ENCODE results near the gene PC.

The PC gene

DNA sequence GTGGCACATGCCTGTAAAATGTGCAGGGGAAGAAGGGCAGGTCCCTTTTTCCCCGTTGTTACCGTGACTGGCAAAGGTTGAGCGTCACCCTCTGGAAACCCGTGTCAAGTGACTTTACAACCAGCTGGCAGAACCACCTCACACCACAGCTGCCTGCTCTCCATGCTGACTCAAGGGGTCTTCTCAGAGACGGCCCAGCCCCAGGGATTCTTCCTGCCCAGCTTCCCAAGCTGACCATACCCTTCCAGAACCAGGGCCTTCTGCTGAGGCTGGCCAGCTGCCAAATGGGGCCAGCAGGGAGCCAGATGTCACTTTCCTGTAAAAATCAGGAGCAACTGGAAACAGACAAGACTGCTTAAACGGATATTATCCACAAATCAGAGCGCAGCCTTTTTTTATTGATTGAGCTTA, 6.3 kb downstream of the PC start:
- H3K4me3 ChIP-seq (ENCODE audit: low read length) = no peak overlapping the region
- no peak for DNase-seq (ENCODE audit: low read depth)
- TF ChIP-seq, protein P1, sequence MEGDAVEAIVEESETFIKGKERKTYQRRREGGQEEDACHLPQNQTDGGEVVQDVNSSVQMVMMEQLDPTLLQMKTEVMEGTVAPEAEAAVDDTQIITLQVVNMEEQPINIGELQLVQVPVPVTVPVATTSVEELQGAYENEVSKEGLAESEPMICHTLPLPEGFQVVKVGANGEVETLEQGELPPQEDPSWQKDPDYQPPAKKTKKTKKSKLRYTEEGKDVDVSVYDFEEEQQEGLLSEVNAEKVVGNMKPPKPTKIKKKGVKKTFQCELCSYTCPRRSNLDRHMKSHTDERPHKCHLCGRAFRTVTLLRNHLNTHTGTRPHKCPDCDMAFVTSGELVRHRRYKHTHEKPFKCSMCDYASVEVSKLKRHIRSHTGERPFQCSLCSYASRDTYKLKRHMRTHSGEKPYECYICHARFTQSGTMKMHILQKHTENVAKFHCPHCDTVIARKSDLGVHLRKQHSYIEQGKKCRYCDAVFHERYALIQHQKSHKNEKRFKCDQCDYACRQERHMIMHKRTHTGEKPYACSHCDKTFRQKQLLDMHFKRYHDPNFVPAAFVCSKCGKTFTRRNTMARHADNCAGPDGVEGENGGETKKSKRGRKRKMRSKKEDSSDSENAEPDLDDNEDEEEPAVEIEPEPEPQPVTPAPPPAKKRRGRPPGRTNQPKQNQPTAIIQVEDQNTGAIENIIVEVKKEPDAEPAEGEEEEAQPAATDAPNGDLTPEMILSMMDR (IDR thresholded peaks at IDR 0.05; ENCODE audit: insufficient read depth, low read depth, low read length, missing control alignments) = no peak

DNA sequence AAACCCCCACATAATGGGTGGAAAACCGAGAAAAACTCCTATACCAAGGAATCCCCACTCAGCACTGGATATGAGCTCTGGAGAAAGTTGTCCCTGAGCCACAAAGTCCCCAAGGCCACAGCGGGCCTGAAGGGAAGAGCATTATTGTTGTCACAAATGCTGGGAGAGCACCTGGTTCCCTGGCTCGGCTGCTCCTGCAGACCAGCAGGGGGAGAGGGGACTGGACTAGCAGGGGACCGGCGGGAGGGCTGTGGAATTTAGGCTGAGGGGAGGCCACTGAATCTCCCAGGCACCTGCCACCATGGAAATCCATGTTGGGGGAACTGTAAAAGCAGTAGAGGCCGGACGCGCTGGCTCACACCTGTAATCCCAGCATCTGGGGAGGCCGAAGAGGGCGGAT, 7.0 kb downstream of the PC start:
- no peak for DNase-seq (ENCODE audit: low read depth)
- TF ChIP-seq, protein P1 (IDR thresholded peaks at IDR 0.05; ENCODE audit: insufficient read depth, low read depth, low read length, missing control alignments) = no peak
- no peak overlapping the region for H3K4me3 ChIP-seq (ENCODE audit: low read length)

DNA sequence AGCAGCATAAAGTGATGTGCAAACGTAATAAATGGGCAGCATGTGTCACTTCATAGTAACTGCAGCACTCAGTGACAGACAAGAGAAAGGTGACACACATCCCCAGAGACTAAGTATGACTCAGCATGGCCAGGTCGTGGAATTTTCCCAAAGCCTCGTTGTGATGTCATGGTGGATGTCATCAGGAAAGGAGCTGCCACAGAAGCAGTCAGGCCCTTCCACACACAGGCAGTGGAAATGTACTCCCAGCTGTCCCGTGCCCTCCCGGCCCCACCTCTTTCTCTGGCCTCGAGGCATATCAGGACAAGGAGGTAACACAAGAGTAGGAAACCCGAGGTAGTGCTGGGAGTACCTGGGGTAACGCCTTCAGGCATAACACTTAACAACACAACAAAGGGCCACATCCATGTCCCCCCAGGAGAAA, 8.1 kb downstream of the PC start:
- DNase-seq (ENCODE audit: low read depth) = peak; percentile 81
- TF ChIP-seq, protein P1 (IDR thresholded peaks at IDR 0.05; ENCODE audit: insufficient read depth, low read depth, low read length, missing control alignments) = no peak

DNA sequence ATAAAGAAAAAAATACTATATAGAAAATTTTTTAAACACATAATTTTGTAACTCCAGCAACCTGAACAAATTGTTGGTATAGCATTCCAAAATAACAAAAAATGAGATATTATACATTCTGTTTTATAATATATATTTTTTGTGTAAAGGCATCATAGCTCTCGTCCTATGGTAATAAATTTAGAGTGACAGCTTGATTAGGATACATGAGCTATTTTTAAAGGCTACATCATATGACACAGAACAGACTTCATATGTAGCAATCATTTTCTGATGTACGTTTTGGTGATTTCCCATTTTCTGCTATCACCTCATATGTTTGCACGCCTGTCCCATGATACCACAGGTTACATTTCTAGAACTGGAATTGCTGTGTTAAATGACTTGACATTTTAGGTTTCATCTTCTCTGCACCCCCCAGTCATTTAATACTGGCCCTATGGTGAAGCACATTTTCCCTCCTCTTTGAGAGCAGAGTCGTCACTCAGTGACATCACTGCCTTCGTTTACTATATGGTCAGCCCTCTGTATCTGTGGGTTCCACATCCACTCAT, 19.5 kb downstream of the PC start:
- no peak for DNase-seq (ENCODE audit: low read depth)
- TF ChIP-seq, protein P1 (IDR thresholded peaks at IDR 0.05; ENCODE audit: insufficient read depth, low read depth, low read length, missing control alignments) = no peak
- H3K4me3 ChIP-seq (ENCODE audit: low read length) = no peak overlapping the region

More for the DNA sequence above, 8.1 kb downstream of the PC start:
- no peak overlapping the region for H3K4me3 ChIP-seq (ENCODE audit: low read length)

DNA sequence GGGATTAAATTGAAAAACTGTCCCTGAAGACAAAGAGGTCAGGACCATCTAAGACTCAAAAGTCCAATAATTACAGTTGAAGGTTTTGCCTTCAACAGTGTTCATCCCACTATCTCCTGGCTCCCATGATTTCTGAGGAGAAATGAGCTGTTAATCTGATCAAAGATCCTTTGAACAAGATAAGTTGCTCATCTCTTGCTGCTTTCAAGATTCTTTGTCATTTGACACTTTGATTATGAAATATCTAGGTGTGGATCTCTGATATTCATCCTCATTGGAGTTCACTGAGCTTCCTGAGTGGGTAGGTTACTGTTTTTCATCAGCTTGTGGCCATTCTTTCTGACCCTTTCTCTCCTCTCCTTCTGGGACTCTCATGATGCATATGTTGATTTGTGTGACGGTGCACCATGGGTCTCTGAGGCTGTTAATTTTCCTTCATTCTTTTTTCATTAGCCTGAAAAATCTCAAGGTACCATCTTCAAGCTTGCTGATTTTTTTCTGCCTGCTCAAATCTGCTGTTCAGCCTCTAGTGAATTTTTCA, 20.9 kb downstream of the PC start:
- TF ChIP-seq, protein P1 (IDR thresholded peaks at IDR 0.05; ENCODE audit: insufficient read depth, low read depth, low read length, missing control alignments) = no peak

DNA sequence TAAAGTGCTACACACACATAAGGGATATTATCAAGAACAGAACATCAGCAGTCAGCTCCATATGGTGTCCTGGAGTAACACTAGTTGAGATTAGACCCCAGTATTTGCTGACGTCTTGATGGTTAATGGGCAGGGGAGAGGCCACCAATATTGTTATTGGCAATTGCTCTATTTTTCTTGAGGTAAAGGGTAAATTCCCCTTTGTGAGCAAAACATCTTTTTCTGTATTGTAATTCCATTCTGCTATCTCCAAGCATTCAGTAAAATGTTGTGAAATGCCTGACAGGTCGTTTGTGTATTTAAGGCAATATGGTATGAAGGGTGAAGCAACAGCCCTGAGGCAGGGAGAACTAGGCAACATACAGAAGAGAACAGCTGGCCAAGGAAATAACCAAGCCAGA, 21.9 kb downstream of the PC start:
- H3K4me3 ChIP-seq (ENCODE audit: low read length) = no peak overlapping the region
- DNase-seq (ENCODE audit: low read depth) = peak; percentile 90
- TF ChIP-seq, protein P1 (IDR thresholded peaks at IDR 0.05; ENCODE audit: insufficient read depth, low read depth, low read length, missing control alignments) = no peak

More for the DNA sequence above, 20.9 kb downstream of the PC start:
- H3K4me3 ChIP-seq (ENCODE audit: low read length) = no peak overlapping the region
- DNase-seq (ENCODE audit: low read depth) = peak; percentile 41

All from epithelial cell of esophagus (primary cell).